ENCODE results near the gene ZC2HC1B.

GRCh38 chr6:143949535-143949934 is 85.3 kb downstream of the ZC2HC1B start:
- no peak for TF ChIP-seq ATF3 (IDR thresholded peaks at IDR 0.05; ENCODE audit: borderline replicate concordance, extremely low read depth, low read depth, low read length)
- no peak for TF ChIP-seq FOXM1 (IDR thresholded peaks at IDR 0.05; ENCODE audit: low read depth, low read length)
- no peak for TF ChIP-seq USF1 (IDR thresholded peaks at IDR 0.05; ENCODE audit: borderline replicate concordance, extremely low read length, insufficient read depth, low read depth, low read length)
- TF ChIP-seq CTCF (IDR thresholded peaks at IDR 0.05 in 2 of 3, conservative IDR thresholded peaks at IDR 0.05 in 1 of 3; ENCODE audit: control insufficient read depth in 2 of 3, extremely low read depth in 1 of 3, insufficient read depth in 1 of 3, low read depth in 3 of 3, low read length in 3 of 3), result no peak
- no peak for TF ChIP-seq MAX (IDR thresholded peaks at IDR 0.05; ENCODE audit: low read depth, low read length)
- TF ChIP-seq SIX5 (IDR thresholded peaks at IDR 0.05; ENCODE audit: low read depth, low read length, severe bottlenecking), result no peak
- TF ChIP-seq NRF1 (conservative IDR thresholded peaks at IDR 0.05; ENCODE audit: low read depth, low read length), result no peak
- TF ChIP-seq POLR2A (IDR thresholded peaks at IDR 0.05; ENCODE audit: low read depth, low read length), result no peak
- TF ChIP-seq HDAC6 (IDR thresholded peaks at IDR 0.05; ENCODE audit: unreplicated experiment), result no peak
